ENCODE measurements around the gene PDZD7. TPM values are rescaled to one million over a fixed set of nuclear protein-coding genes. Genes with fewer than 3 reads are reported as not detected.
A peak's percentile ranks its signal among the peaks of the same experiment; 100 is the strongest.

Gene PDZD7
- total and polyA plus RNA-seq, 2 donors (not counting 3 experiments of a cell fraction or from before 2014, with no cell fraction given), result 0.41 to 1.6 TPM

DNA sequence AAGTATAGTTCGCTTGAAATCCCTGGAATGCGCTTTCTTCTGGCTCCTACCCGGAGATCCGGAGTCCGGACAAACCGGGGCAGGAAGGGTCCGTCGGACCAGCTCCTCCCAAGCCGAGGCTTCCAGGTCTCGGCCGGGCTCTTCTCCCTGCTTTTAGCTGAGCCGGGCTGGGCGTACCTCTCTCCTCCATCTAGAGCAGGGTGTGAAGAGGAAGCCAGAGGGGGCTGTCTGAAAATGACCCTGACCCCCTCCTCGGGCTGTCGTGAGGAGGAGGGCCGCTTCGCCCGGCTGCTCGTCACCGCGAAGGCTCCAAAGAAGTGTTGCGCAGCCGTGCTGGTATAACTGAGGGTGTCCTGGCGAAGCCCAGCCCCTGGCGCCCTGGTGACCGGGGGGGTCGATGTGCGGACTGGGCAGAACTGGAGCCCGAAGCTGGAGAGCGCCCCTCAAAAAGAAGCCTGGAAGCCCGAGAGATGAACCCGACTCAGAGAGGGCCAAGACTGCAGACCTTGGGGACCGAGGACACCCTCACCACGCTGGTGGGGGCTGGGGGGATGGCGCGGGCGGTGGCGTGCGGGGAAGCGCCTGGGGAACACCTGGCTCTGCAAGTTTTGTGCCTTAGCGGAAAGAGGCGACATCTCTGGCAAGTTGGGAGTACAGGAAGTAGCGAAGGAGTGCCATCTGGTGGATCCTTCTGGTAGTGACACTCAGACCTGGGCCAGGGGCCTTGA, 36.6 kb upstream of the PDZD7 start:
- H3K36me3 ChIP-seq (ENCODE audit: control insufficient read depth in 2 of 2, extremely low read depth in 1 of 2, insufficient read depth in 2 of 2, low read length in 2 of 2), result no peaks in the 10 kb centered on the region
- H4K20me1 ChIP-seq (replicated peaks; ENCODE audit: control insufficient read depth, extremely low read depth, insufficient read depth, low read length), result no peaks in the 10 kb centered on the region
- peak; percentile 93 for FAIRE-seq
- H2AFZ ChIP-seq (ENCODE audit: low read depth, low read length), result peak overlapping the region; percentile 82
- peak overlapping the region; percentile 14 for H3K9ac ChIP-seq (replicated peaks; ENCODE audit: extremely low read depth, insufficient read depth, low read length)
- intact Hi-C loops (cut with micrococcal nuclease), result loop anchor here (1.0 to 5.0 kb wide), 3 partner anchors 7 to 35 kb away; partner anchors contain the start of genes PDZD7 and SFXN3
- H3K79me2 ChIP-seq (ENCODE audit: control insufficient read depth, insufficient read depth, low read length), result no peaks in the 10 kb centered on the region
- no peak overlapping the region for H3K27ac ChIP-seq (ENCODE audit: insufficient read depth, low read depth, low read length)
- H3K4me1 ChIP-seq (ENCODE audit: control insufficient read depth, extremely low read depth, insufficient read depth, low read length), result peaks cover 27% of the 10 kb centered on the region
- POLR2A ChIA-PET, result no interaction called here
- peak; percentile 85 for DNase-seq (ENCODE audit: low read depth, low spot score)
- peaks cover 0 to 1% of the 10 kb centered on the region in 2 experiments for H3K27me3 ChIP-seq (ENCODE audit: control insufficient read depth in 2 of 2, insufficient read depth in 2 of 2, low read length in 2 of 2)
- peak overlapping the region; percentile 93 for H3K4me2 ChIP-seq (ENCODE audit: insufficient read depth, low read length)
- H3K4me3 ChIP-seq (replicated peaks in 1 of 3; ENCODE audit: insufficient read depth in 1 of 3, low read depth in 1 of 3, low read length in 3 of 3), result peak overlapping the region; percentile 47 to 60 (median 54)
- dilution Hi-C loops (cut with MboI; ENCODE audit: extremely low pct_ligation_motif_present, low sequenced_read_pairs), result no loop called here
- TF ChIP-seq FOS (IDR thresholded peaks at IDR 0.05; ENCODE audit: borderline replicate concordance, insufficient read depth, low read length) (no peak), JUN (IDR thresholded peaks at IDR 0.05; ENCODE audit: borderline replicate concordance, insufficient read depth, insufficient read length, low read depth) (no peak), EZH2 (IDR thresholded peaks at IDR 0.05; ENCODE audit: borderline replicate concordance, low read depth, low read length, severe bottlenecking) (no peak), POLR2AphosphoS5 (IDR thresholded peaks at IDR 0.05; ENCODE audit: insufficient read depth, low read depth, low read length) (no peak)
- TF ChIP-seq, protein P1, sequence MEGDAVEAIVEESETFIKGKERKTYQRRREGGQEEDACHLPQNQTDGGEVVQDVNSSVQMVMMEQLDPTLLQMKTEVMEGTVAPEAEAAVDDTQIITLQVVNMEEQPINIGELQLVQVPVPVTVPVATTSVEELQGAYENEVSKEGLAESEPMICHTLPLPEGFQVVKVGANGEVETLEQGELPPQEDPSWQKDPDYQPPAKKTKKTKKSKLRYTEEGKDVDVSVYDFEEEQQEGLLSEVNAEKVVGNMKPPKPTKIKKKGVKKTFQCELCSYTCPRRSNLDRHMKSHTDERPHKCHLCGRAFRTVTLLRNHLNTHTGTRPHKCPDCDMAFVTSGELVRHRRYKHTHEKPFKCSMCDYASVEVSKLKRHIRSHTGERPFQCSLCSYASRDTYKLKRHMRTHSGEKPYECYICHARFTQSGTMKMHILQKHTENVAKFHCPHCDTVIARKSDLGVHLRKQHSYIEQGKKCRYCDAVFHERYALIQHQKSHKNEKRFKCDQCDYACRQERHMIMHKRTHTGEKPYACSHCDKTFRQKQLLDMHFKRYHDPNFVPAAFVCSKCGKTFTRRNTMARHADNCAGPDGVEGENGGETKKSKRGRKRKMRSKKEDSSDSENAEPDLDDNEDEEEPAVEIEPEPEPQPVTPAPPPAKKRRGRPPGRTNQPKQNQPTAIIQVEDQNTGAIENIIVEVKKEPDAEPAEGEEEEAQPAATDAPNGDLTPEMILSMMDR (IDR thresholded peaks at IDR 0.05; ENCODE audit: extremely low read depth in 1 of 2, insufficient read depth in 1 of 2, low read depth in 1 of 2, low read length in 2 of 2), result peak; percentile 78 to 80
- no TSS peak for BruUV-seq (replicated peaks)
- H3K9me3 ChIP-seq (replicated peaks; ENCODE audit: control insufficient read depth, insufficient read depth, low read length), result no peaks in the 10 kb centered on the region
- CTCF ChIA-PET, result interaction anchor here (0.9 to 13.1 kb wide), 14 partner anchors 8 to 74 kb away, joined by 3 to 290 read pairs (median 8); partner anchors contain the start of genes PDZD7 and SFXN3
- H3K9me1 ChIP-seq (replicated peaks; ENCODE audit: control insufficient read depth, extremely low read depth, insufficient read depth, low read length), result no peaks in the 10 kb centered on the region

Measured in endothelial cell of umbilical vein (primary cell).